Subcutaneous preadipocyte (primary cell): ENCODE results near the gene IRF2. TPM values are rescaled to one million over a fixed set of nuclear protein-coding genes. Genes with fewer than 3 reads are reported as not detected.

ENCODE experiments used
- small RNA-seq: library from RNA; depleted of rRNA; stranded (forward); fragments of <200 nt; gene quantifications from one replicate; pipeline ENCODE3, GENCODE V24; 2012
- total RNA-seq: library from RNA; depleted of rRNA; stranded (reverse); fragments of >200 nt; gene quantifications from 2 replicates; pipeline ENCODE4 v1.2.3, GENCODE V29; 2012

Gene IRF2
- 22.9 and 30.9 TPM in 2 replicates for total RNA-seq

DNA sequence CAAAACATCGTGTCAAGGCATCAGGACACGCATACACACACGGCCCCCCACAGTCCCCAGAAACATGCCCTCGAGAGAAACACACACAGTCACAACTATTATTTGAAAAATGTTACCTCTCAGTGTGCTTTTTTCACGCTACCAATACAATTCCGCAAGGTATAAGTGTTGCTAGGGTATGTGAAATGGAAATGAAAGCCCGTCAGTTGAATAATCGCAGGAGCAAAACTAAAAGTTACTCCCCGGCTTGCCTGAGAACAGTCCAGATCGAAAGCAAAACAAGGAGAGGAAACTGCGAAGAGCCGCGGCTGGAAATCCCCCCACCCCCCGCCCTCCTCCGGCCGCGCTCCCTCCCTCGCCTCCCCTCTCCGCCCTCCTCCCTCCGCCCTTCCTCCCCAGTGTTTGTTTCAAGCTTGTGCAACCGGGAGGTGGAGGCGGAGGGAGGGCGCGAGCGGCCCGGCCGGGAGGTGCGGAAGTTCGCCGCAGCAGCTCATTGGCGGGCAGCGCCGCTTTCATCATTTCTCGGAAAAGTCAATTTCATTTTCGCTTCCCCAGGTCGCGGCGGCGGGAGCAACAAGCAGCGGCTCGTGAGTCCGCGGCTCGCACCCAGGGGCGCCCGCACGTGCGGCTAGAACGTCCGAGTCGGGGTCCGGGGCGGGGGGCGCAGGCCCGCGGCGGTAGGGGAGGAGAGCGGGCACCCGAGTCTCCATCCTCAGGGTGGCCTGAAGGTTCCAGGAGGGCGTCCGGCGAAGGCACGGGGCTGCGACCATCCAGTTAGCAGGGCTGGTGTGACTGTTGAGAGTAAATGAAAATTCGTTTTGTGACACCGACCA lies at the start of gene IRF2:
Gene IRF2 (minus strand): TSS at position 288 of the 833 bp plus-strand sequence. CDS start 45,486 bp downstream, outside the sequence.

Small RNA genes within 50 kb of the gene (small RNA-seq; reads per million reads assigned to genes)
- not detected for gene RF00152

Other genes starting within 250 kb of the IRF2 start
- 26.5 and 26.6 TPM in 2 replicates for gene CASP3, start 174.9 kb upstream of the IRF2 start, total RNA-seq
- 12.5 and 16.4 TPM in 2 replicates for gene PRIMPOL, start 175.2 kb upstream of the IRF2 start, total RNA-seq